Endodermal cell (in vitro differentiated cells): ENCODE measurements around the gene FAM204A. TPM values are rescaled to one million over a fixed set of nuclear protein-coding genes. Genes with fewer than 3 reads are reported as not detected.

ENCODE experiments used
- DNase-seq: peaks from one replicate; pipeline ENCODE4 v3.0.0-alpha.2; 2017
- H3K27ac ChIP-seq: 2 replicates; pipeline ENCODE4 v1.5.1; 2013; ENCODE audit warnings: mild to moderate bottlenecking, low read depth, low read length, moderate library complexity
- H3K27me3 ChIP-seq: 2 replicates; pipeline ENCODE4 v1.6.1; 2013; ENCODE audit warnings: mild to moderate bottlenecking, low read length, moderate library complexity; ENCODE audit not compliant: insufficient read depth, control insufficient read depth, poor library complexity, severe bottlenecking
- H3K36me3 ChIP-seq: 2 replicates; pipeline ENCODE4 v1.7.0; 2013; ENCODE audit warnings: mild to moderate bottlenecking, low read length, moderate library complexity; ENCODE audit not compliant: control insufficient read depth, insufficient read depth
- H3K4me1 ChIP-seq: one replicate; pipeline ENCODE4 v1.7.0; 2013; ENCODE audit warnings: low read length; ENCODE audit not compliant: control insufficient read depth, insufficient read depth
- H3K4me3 ChIP-seq: 2 replicates; pipeline ENCODE4 v1.5.1; 2013; ENCODE audit warnings: mild to moderate bottlenecking, low read length, moderate library complexity
- H3K9ac ChIP-seq: 2 replicates; pipeline ENCODE4 v1.6.1; 2013; ENCODE audit warnings: mild to moderate bottlenecking, low read length, moderate library complexity; ENCODE audit not compliant: poor library complexity, severe bottlenecking; ENCODE audit errors: extremely low read depth
- H3K9me3 ChIP-seq: 2 replicates; pipeline ENCODE4 v1.6.1; 2013; ENCODE audit warnings: mild to moderate bottlenecking, low read length, moderate library complexity; ENCODE audit not compliant: control insufficient read depth
- H3K27ac Mint-ChIP-seq: 2 replicates; pipeline ENCODE4 v1.8.0; 2020; ENCODE audit warnings: mixed read lengths
- H3K27me3 Mint-ChIP-seq: 2 replicates; pipeline ENCODE4 v1.8.0; 2021; ENCODE audit warnings: mild to moderate bottlenecking, mixed read lengths; ENCODE audit not compliant: insufficient read depth
- H3K36me3 Mint-ChIP-seq: 2 replicates; pipeline ENCODE4 v1.8.0; 2020; ENCODE audit warnings: low read depth, mixed read lengths
- H3K4me1 Mint-ChIP-seq: 2 replicates; pipeline ENCODE4 v1.8.0; 2020; ENCODE audit warnings: mixed read lengths
- H3K4me3 Mint-ChIP-seq: 2 replicates; pipeline ENCODE4 v1.8.0; 2020; ENCODE audit warnings: mild to moderate bottlenecking, moderate library complexity, mixed read lengths
- H3K9me3 Mint-ChIP-seq: 2 replicates; pipeline ENCODE4 v1.8.0; 2020; ENCODE audit warnings: mild to moderate bottlenecking, mixed read lengths
- WGBS, 2 experiments: methylation state at CpG; one replicate each; pipeline versions ENCODE4 v1.1.5 to v1.1.7; 2013; ENCODE audit warnings: missing lambda C conversion rate in 2 of 2, mixed read lengths in 1 of 2; ENCODE audit not compliant: insufficient coverage in 1 of 2, insufficient read length in 1 of 2; 5-methylcytosine and 5-hydroxymethylcytosine counted together
- total RNA-seq, 2 donors: library from RNA; stranded (reverse); fragmentation: NEBNext Ultra II Directional in 1 of 2; extraction: Animal tissue kit (Norgen Biotek cat#: 25700) in 1 of 2; gene quantifications; 2 replicates in 1 of 2; 3 replicates in 1 of 2; pipeline ENCODE4 v1.2.1, GENCODE V29; 2021
- TF ChIP-seq, protein P1 (sequence below): fragments of 200-600 bp; sonication (generic); conservative IDR thresholded peaks from 2 replicates; pipeline ENCODE4 v1.5.0; 2021; ENCODE audit warnings: antibody characterized with exemption, mild to moderate bottlenecking

The FAM204A gene
- total RNA-seq, 2 donors from 2014 or later = 40.9 to 43.3 TPM

DNA sequence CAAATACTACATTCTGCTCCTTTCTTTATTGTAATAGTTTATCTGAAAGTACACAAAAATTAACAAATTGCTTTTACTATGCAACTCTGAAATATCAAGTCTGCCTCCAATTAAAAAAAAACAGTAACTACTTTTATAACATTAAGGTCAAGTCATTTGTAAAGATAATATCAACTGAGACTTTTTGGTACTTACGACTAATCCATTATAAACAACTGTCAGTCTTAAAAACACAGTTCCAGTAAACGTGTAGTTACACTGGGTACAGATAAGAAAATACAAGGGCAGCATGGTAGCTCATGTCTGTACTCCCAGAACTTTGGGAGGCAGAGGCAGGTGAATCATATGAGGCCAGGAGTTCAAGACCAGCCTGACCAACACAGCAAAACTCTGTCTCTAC is 32.2 kb downstream of the FAM204A start:
- Histone ChIP-seq H3K27me3 (no peaks in the 10 kb centered on the region), H3K36me3 (peaks cover 34% of the 10 kb centered on the region), H3K4me1 (no peaks in the 10 kb centered on the region), H3K9ac (no peak overlapping the region), H3K27ac (no peak overlapping the region), H3K9me3 (no peaks in the 10 kb centered on the region), H3K4me3 (no peak overlapping the region)
- Mint-ChIP-seq H3K27ac (no peak overlapping the region), H3K36me3 (peaks cover 23% of the 10 kb centered on the region), H3K27me3 (no peaks in the 10 kb centered on the region), H3K4me3 (no peak overlapping the region), H3K9me3 (no peaks in the 10 kb centered on the region), H3K4me1 (no peaks in the 10 kb centered on the region)
- 100% methylated on average over 2 of the region's 2 CpGs; no CpG with 5 or more reads in 1 of the 2 experiments for WGBS, 2 experiments
- no peak for DNase-seq
- TF ChIP-seq, protein P1, sequence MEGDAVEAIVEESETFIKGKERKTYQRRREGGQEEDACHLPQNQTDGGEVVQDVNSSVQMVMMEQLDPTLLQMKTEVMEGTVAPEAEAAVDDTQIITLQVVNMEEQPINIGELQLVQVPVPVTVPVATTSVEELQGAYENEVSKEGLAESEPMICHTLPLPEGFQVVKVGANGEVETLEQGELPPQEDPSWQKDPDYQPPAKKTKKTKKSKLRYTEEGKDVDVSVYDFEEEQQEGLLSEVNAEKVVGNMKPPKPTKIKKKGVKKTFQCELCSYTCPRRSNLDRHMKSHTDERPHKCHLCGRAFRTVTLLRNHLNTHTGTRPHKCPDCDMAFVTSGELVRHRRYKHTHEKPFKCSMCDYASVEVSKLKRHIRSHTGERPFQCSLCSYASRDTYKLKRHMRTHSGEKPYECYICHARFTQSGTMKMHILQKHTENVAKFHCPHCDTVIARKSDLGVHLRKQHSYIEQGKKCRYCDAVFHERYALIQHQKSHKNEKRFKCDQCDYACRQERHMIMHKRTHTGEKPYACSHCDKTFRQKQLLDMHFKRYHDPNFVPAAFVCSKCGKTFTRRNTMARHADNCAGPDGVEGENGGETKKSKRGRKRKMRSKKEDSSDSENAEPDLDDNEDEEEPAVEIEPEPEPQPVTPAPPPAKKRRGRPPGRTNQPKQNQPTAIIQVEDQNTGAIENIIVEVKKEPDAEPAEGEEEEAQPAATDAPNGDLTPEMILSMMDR = no peak

DNA sequence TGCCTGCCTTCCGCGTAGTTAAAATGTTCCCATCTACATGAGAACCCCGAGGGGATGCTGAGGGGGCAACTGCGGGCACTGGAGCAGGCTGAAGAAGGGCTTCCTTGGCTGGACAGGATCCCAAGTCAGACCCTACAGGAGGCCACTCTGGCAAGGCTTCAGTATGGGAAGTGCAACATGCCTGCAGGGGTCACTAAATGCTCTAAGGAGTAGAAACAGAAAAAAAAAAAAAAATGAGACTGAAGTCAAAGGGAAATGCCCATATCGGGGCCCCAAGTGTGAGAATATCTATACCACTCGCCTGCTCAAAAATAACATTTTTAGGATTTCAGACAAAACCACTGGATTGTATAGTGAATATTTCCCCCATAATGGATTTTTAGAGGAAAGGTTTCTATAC is 33.5 kb downstream of the FAM204A start:
- peaks cover 34% of the 10 kb centered on the region for H3K36me3 ChIP-seq
- no peaks in the 10 kb centered on the region for H3K27me3 ChIP-seq
- no peak overlapping the region for H3K4me3 ChIP-seq
- Mint-ChIP-seq H3K36me3 (peaks cover 27% of the 10 kb centered on the region), H3K27me3 (no peaks in the 10 kb centered on the region), H3K4me3 (no peak overlapping the region), H3K4me1 (no peaks in the 10 kb centered on the region), H3K27ac (no peak overlapping the region), H3K9me3 (no peaks in the 10 kb centered on the region)
- H3K9ac ChIP-seq = no peak overlapping the region
- 89 to 100% methylated on average over 4 of the region's 6 CpGs for WGBS, 2 experiments
- H3K9me3 ChIP-seq = no peaks in the 10 kb centered on the region
- H3K27ac ChIP-seq = no peak overlapping the region
- peak; percentile 69 for DNase-seq
- TF ChIP-seq, protein P1 = peak; percentile 67
- no peaks in the 10 kb centered on the region for H3K4me1 ChIP-seq

DNA sequence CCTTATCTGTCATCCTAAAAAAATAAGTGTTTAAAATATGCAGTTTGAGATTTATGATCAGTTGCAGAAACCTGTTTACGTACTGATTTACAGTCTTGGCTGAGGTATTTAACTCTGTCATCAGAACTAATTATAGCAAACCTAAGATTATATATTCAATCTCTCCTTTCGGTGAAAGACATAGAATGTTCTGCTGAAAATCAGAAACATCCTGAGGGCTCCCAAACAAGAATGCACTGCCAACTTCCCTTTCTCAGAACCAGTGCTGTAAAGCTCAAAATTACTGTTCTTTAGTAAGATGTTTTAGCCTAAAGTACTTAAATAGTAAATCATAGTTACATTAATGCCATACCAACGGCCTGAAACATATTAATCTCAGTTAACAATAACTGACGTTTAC is 34.3 kb downstream of the FAM204A start:
- Histone ChIP-seq H3K9ac (no peak overlapping the region), H3K27ac (no peak overlapping the region), H3K36me3 (peaks cover 34% of the 10 kb centered on the region), H3K9me3 (no peaks in the 10 kb centered on the region), H3K4me3 (no peak overlapping the region), H3K4me1 (no peaks in the 10 kb centered on the region), H3K27me3 (no peaks in the 10 kb centered on the region)
- TF ChIP-seq, protein P1 = no peak
- Mint-ChIP-seq H3K9me3 (no peaks in the 10 kb centered on the region), H3K36me3 (peaks cover 26% of the 10 kb centered on the region), H3K4me1 (no peaks in the 10 kb centered on the region), H3K27ac (no peak overlapping the region), H3K4me3 (no peak overlapping the region), H3K27me3 (no peaks in the 10 kb centered on the region)
- WGBS, 2 experiments = 83 to 95% methylated on average over 1 to 4 of the region's 4 CpGs
- DNase-seq = no peak
